GM10248 (cell line): ENCODE data around the gene C1orf146.
"Not testable (repeated sequence)": the region's sequence is repeated elsewhere in the genome, so short reads cannot be mapped to it uniquely, and the experiment has no call there.

Source experiments
- CTCF ChIA-PET: fragments of 300-600 bp; sonication (Branson Sonifier 250); formaldehyde crosslinking; extraction: SDS; loops from one replicate; lab custom pipeline; 2021; ENCODE audit warnings: antibody characterized with exemption; lab: Yijun Ruan, JAX
- POLR2A ChIA-PET: fragments of 350-650 bp; sonication (Branson Sonifier 250); formaldehyde crosslinking; extraction: SDS; loops from one replicate; lab custom pipeline; 2020; ENCODE audit warnings: antibody characterized with exemption; lab: Yijun Ruan, JAX
- DNase-seq: peaks from one replicate; pipeline ENCODE4 v3.0.0; 2012; ENCODE audit errors: extremely low spot score
- TF ChIP-seq, protein P1 (sequence below): IDR thresholded peaks from 2 replicates; pipeline ENCODE4 v1.5.1; 2012; ENCODE audit warnings: mild to moderate bottlenecking, low read depth; ENCODE audit errors: extremely low read depth, missing control alignments, control extremely low read depth

Gene C1orf146

DNA sequence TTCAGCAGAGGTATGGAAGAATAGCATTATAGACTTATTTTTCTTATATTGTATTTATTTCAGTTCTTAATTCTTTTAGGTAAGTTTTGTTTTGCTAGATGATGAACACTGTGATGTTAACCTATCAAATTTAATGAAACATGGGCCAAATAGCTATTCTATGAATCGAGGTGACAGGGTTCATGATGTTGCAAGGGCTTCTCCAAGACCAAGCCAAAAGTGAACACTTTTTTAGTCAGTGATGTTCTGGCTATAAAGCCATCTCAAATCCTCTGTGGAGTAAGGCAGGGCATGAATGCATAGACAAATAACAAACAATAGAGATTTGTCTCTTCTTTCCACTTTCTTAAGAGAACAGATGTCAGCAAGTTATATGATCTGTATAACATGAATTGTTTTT lies 26.7 kb downstream of the C1orf146 start:
- ChIA-PET CTCF (no interaction called here), POLR2A (no interaction called here)
- TF ChIP-seq, protein P1, sequence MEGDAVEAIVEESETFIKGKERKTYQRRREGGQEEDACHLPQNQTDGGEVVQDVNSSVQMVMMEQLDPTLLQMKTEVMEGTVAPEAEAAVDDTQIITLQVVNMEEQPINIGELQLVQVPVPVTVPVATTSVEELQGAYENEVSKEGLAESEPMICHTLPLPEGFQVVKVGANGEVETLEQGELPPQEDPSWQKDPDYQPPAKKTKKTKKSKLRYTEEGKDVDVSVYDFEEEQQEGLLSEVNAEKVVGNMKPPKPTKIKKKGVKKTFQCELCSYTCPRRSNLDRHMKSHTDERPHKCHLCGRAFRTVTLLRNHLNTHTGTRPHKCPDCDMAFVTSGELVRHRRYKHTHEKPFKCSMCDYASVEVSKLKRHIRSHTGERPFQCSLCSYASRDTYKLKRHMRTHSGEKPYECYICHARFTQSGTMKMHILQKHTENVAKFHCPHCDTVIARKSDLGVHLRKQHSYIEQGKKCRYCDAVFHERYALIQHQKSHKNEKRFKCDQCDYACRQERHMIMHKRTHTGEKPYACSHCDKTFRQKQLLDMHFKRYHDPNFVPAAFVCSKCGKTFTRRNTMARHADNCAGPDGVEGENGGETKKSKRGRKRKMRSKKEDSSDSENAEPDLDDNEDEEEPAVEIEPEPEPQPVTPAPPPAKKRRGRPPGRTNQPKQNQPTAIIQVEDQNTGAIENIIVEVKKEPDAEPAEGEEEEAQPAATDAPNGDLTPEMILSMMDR, result no peak
- DNase-seq, result no peak

DNA sequence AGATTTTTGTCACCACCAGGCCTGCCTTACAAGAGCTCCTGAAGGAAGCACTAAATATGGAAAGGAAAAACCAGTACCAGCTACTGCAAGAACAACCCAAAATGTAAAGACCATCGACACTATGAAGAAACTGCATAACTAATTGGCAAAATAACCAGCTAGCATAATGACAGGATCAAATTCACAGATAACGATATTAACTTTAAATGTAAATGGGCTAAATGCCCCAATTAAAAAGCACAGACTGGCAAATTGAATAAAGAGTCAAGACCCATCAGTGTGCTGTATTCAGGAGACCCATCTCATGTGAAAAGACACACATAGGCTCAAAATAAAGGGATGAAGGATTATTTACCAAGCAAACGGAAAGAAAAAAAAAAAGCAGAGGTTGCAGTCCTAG lies 37.0 kb downstream of the C1orf146 start:
- POLR2A ChIA-PET, DNase-seq: not testable (repeated sequence)
- CTCF ChIA-PET, result interaction anchor here (1.4 kb wide), 1 partner anchor 9 kb away, joined by 3 read pairs; no protein-coding TSS in a partner anchor

DNA sequence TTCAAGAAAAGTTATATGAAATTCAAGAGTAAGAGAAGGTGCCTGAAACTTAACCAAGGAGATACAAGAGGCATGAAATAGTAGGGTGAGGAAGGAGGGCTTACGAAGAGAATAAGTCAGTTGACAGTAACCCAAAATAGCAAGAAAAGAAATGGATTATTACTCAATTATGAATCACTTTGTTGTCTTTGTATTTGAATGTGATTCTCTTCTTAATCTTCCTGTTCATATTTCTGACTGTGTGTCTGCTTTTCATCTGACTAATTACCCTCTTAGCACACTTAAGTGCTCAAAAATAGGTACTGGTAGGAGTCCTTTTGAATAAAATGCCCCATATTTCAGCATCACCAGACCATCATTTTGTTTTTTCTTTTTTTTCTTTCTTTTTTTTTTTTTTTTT lies 41.6 kb downstream of the C1orf146 start:
- ChIA-PET CTCF (no interaction called here), POLR2A (no interaction called here)
- TF ChIP-seq, protein P1, result no peak
- no peak for DNase-seq

DNA sequence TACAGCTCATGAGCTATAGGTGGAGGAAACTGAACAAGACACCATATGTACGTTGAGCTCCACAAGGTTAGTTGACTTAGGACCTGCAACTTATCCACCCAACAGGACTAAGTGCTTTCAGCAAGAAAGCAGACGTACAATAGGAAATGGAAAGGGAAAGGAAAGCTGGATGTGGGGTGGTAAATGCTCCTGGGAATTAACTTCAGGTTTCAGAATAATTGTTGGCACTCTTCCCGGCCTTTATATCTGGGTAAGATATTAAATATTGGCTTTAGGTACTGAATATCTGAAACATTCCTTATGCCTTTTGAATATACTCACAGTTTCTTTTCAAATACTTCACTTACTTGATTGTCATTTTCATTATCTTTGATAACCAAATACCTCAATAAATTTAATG lies 44.8 kb downstream of the C1orf146 start:
- CTCF ChIA-PET, result interaction anchor here (1.2 kb wide), 1 partner anchor 11 kb away, joined by 3 read pairs; no protein-coding TSS in a partner anchor
- TF ChIP-seq, protein P1, result no peak

DNA sequence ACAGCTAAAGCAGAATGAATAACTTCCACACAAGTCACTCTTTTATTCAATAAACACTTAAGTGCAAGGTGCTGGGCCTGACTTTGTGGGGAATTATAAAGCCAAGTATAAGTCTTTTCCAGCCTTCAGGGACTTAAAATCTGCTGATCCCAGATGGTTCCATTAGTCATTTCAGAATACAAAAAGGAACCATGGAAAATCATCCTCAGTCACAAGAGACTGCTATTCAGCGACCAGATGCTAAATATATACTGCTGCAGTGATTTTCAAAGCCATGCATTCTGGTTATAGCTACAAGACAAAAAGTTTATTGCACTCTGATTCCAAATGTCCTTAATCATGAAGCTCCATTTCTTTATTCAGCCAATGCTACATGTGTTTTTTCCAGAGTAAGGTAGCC lies 55.3 kb downstream of the C1orf146 start:
- ChIA-PET POLR2A (no interaction called here), CTCF (interaction anchor here (1.5 to 2.5 kb wide), 3 partner anchors 8 to 497 kb away, joined by 3 to 10 read pairs (median 7); no protein-coding TSS in a partner anchor)
- no peak for DNase-seq
- TF ChIP-seq, protein P1, result no peak

More for the DNA sequence above, 44.8 kb downstream of the C1orf146 start:
- no peak for DNase-seq
- POLR2A ChIA-PET, result no interaction called here

DNA sequence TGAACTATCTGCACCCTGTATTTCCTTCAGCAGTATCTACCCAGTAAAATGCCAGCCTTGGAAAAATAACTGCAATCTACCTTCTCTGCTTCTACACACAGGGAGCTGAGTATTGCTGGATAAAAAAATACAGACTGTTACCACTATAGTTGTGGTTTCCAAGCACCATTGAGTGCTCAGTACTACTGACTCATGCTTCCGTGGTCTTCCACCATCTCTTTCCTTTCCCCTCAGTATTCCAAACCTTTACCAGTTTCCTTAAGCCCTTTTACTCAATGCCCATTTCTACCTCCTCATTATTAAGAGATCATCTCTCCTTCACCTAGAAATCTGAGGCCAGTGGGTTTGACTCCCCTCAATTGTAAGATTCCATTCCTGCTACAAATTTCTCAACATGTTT lies 57.2 kb downstream of the C1orf146 start:
- ChIA-PET POLR2A (no interaction called here), CTCF (interaction anchor here (1.0 to 2.5 kb wide), 2 partner anchors 8 to 16 kb away, joined by 4 to 10 read pairs; no protein-coding TSS in a partner anchor)
- no peak for DNase-seq
- TF ChIP-seq, protein P1, result no peak

DNA sequence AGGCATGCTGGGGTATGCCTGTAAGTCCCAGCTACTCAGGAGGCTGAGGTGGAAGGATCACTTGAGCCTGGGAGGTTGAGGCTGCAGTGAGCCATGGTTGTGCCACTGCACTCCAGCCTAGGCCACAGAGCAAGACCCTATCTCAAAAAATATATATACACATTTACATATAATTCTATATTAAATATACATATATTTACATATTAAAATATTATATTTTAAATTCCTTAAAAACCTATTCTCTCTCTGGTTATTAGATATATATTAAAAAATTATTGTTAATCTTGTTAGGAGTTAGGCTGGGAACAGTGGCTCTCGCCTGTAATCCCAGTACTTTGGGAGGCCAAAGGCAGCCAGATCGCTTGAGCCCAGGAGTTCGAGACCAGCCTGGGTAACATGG lies 58.4 kb downstream of the C1orf146 start:
- DNase-seq, result no peak
- POLR2A ChIA-PET, result no interaction called here
- CTCF ChIA-PET, result no interaction called here
- TF ChIP-seq, protein P1, result no peak
